ENCODE data around the gene MYO1B.

MYO1B gene

DNA sequence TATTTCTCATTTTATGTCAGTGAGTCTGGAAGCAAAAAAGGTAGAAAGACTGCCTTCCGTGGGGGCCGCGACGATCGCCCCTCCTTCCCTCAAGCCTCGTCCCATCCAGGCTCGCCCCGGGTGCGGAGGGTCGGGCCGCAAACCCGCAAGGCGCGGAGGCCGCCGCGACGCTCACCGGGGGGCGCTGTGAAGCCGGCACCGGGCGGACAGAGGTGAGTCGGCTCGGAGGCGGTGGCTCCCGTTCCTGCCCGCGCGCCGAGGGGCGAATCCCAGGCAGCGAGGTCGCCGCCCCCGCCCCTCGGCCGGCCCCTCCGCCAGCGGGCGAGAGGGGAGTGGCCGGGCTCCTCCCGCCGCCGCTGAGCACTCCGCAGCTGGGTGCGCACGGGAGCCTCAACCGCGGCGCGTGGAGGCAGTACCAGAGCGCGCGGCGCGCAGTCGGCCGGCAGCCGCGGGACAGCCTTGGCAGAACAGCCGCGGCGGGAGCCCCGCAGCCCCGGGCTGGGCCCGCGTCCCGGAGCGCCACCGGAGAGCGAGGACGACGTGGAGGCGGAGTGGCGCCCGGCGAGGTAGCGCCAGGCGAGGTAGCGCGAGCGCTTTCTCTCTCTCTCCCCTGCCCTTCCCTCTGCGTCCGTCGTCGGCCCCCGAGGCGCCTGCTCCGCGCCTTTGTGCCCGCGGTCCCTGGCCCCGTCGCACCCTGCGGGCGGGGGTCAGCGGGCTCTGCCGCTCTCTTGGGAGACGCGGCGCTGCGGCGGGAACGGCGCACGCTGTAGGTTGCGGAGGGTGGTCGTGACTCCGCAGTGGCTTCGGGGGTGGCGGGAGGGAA, at the start of gene MYO1B:
MYO1B (plus strand) TSS at position 359 of the 823 bp plus-strand sequence. CDS start 31,492 bp downstream, outside the sequence.
- Histone ChIP-seq H3K36me3 (replicated peaks; ENCODE audit: low read depth, low read length) (no peaks in the 10 kb centered on the region), H3K4me1 (ENCODE audit: low read length) (peaks cover 11% of the 10 kb centered on the region), H3K9ac (ENCODE audit: low read length) (no peak within 1 kb of the TSS), H3K9me3 (ENCODE audit: insufficient read depth, low read length) (no peaks in the 10 kb centered on the region), H4K20me1 (ENCODE audit: insufficient read depth, low read length) (no peaks in the 10 kb centered on the region), H3K79me2 (ENCODE audit: low read length) (no peaks in the 10 kb centered on the region), H3K27ac (ENCODE audit: low read length) (no peak within 1 kb of the TSS), H2AFZ (ENCODE audit: low read depth, low read length) (no peak within 1 kb of the TSS), H3K4me3 (ENCODE audit: low read length) (no peak within 1 kb of the TSS), H3K4me2 (ENCODE audit: low read length) (no peak within 1 kb of the TSS), H3K27me3 (ENCODE audit: low read depth, low read length) (no peaks in the 10 kb centered on the region)
- TF ChIP-seq EZH2phosphoT487 (IDR thresholded peaks at IDR 0.05; ENCODE audit: low read depth), result no peak
- TF ChIP-seq, protein P1, sequence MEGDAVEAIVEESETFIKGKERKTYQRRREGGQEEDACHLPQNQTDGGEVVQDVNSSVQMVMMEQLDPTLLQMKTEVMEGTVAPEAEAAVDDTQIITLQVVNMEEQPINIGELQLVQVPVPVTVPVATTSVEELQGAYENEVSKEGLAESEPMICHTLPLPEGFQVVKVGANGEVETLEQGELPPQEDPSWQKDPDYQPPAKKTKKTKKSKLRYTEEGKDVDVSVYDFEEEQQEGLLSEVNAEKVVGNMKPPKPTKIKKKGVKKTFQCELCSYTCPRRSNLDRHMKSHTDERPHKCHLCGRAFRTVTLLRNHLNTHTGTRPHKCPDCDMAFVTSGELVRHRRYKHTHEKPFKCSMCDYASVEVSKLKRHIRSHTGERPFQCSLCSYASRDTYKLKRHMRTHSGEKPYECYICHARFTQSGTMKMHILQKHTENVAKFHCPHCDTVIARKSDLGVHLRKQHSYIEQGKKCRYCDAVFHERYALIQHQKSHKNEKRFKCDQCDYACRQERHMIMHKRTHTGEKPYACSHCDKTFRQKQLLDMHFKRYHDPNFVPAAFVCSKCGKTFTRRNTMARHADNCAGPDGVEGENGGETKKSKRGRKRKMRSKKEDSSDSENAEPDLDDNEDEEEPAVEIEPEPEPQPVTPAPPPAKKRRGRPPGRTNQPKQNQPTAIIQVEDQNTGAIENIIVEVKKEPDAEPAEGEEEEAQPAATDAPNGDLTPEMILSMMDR (IDR thresholded peaks at IDR 0.05; ENCODE audit: low read depth, low read length), result no peak

DNA sequence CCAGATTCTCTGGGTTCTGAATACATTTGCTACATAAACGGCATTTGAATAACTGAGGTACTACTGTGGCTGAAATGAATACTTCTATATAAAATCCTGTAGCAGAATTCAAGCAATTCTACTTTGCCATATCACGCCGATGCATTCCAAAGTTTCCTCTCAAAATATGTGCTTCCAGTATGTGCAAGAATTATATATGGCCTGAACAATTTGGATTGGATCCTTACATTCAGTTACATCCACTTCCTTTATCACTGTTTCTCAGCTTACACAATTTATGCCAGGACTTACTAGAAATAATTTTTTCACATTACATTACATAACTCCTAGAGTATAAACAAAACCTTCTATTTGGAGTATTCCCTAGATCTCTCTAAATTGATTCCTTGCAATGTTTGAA, 48.1 kb upstream of the MYO1B start:
- no peak for TF ChIP-seq EZH2phosphoT487 (IDR thresholded peaks at IDR 0.05; ENCODE audit: low read depth)
- TF ChIP-seq, protein P1 (IDR thresholded peaks at IDR 0.05; ENCODE audit: low read depth, low read length), result no peak
- Histone ChIP-seq H3K27ac (ENCODE audit: low read length) (no peak overlapping the region), H2AFZ (ENCODE audit: low read depth, low read length) (no peak overlapping the region), H3K79me2 (ENCODE audit: low read length) (no peaks in the 10 kb centered on the region), H3K36me3 (replicated peaks; ENCODE audit: low read depth, low read length) (no peaks in the 10 kb centered on the region), H3K9me3 (ENCODE audit: insufficient read depth, low read length) (no peaks in the 10 kb centered on the region), H3K4me3 (ENCODE audit: low read length) (no peak overlapping the region), H3K9ac (ENCODE audit: low read length) (no peak overlapping the region), H3K4me1 (ENCODE audit: low read length) (peaks cover 16% of the 10 kb centered on the region), H3K27me3 (ENCODE audit: low read depth, low read length) (no peaks in the 10 kb centered on the region), H4K20me1 (ENCODE audit: insufficient read depth, low read length) (no peaks in the 10 kb centered on the region), H3K4me2 (ENCODE audit: low read length) (no peak overlapping the region)

DNA sequence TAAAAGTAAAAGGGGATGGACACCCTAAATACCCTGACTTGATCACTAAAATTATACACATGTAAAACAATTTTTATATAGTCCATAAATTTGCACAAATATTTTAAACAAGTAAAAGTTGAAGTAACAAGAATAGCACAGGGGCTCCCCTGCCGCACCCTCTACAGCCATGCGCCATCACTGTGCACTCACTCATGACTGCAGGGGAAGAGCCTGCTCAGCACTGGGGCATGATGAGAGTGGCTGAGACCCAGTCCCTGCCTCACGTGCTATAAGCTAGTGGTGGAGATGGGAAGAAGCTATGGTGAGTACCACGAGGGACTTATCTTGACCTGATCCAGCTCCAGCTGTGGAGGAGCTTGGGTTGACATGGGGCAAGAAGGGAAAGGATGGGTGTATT, 46.9 kb upstream of the MYO1B start:
- H3K36me3 ChIP-seq (replicated peaks; ENCODE audit: low read depth, low read length), result no peaks in the 10 kb centered on the region
- no peaks in the 10 kb centered on the region for H4K20me1 ChIP-seq (ENCODE audit: insufficient read depth, low read length)
- TF ChIP-seq, protein P1 (IDR thresholded peaks at IDR 0.05; ENCODE audit: low read depth, low read length), result no peak
- TF ChIP-seq EZH2phosphoT487 (IDR thresholded peaks at IDR 0.05; ENCODE audit: low read depth), result no peak
- no peak overlapping the region for H2AFZ ChIP-seq (ENCODE audit: low read depth, low read length)
- no peak overlapping the region for H3K9ac ChIP-seq (ENCODE audit: low read length)
- H3K27ac ChIP-seq (ENCODE audit: low read length), result no peak overlapping the region
- no peaks in the 10 kb centered on the region for H3K27me3 ChIP-seq (ENCODE audit: low read depth, low read length)
- H3K9me3 ChIP-seq (ENCODE audit: insufficient read depth, low read length), result no peaks in the 10 kb centered on the region
- H3K79me2 ChIP-seq (ENCODE audit: low read length), result no peaks in the 10 kb centered on the region
- H3K4me3 ChIP-seq (ENCODE audit: low read length), result no peak overlapping the region
- no peak overlapping the region for H3K4me2 ChIP-seq (ENCODE audit: low read length)
- H3K4me1 ChIP-seq (ENCODE audit: low read length), result peaks cover 16% of the 10 kb centered on the region

DNA sequence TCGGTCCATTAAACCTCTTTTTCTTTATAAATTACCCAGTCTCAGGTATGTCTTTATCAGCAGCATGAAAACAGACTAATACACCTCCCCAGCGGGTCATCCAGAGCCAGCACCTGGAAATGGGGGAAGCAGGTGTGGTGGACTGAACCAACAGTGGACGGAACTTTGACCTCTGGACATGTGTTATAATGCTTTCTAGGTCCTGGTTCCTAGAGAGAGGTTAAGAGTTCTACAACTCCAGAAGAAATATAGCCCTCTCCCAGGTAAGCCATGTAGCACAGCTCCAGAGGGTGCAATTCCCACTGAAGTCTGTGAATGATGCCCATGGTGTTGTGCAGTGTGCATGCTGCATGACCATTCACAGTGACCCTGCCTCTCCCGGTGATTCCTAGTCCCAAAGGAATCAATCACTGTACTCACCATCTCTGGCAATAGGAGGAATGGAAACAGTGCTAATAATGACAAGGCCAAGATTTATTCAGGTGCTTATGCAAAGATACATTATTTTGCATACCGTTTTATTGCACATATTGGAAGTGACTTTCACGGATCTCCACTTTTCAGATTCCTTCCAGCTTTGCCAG, 45.2 kb upstream of the MYO1B start:
- Histone ChIP-seq H3K9me3 (ENCODE audit: insufficient read depth, low read length) (no peaks in the 10 kb centered on the region), H3K4me1 (ENCODE audit: low read length) (peaks cover 8% of the 10 kb centered on the region), H3K4me3 (ENCODE audit: low read length) (no peak overlapping the region), H3K9ac (ENCODE audit: low read length) (no peak overlapping the region), H3K27ac (ENCODE audit: low read length) (no peak overlapping the region), H4K20me1 (ENCODE audit: insufficient read depth, low read length) (no peaks in the 10 kb centered on the region), H2AFZ (ENCODE audit: low read depth, low read length) (no peak overlapping the region), H3K4me2 (ENCODE audit: low read length) (no peak overlapping the region), H3K27me3 (ENCODE audit: low read depth, low read length) (no peaks in the 10 kb centered on the region), H3K36me3 (replicated peaks; ENCODE audit: low read depth, low read length) (no peaks in the 10 kb centered on the region), H3K79me2 (ENCODE audit: low read length) (no peaks in the 10 kb centered on the region)
- TF ChIP-seq, protein P1 (IDR thresholded peaks at IDR 0.05; ENCODE audit: low read depth, low read length), result no peak
- no peak for TF ChIP-seq EZH2phosphoT487 (IDR thresholded peaks at IDR 0.05; ENCODE audit: low read depth)

All from OCI-LY3 (cell line).